ENCODE measurements around the gene TTN. TPM values are rescaled to one million over a fixed set of nuclear protein-coding genes. Genes with fewer than 3 reads are reported as not detected.

Gene TTN
- polyA plus RNA-seq, 1 experiment, result not detected

DNA sequence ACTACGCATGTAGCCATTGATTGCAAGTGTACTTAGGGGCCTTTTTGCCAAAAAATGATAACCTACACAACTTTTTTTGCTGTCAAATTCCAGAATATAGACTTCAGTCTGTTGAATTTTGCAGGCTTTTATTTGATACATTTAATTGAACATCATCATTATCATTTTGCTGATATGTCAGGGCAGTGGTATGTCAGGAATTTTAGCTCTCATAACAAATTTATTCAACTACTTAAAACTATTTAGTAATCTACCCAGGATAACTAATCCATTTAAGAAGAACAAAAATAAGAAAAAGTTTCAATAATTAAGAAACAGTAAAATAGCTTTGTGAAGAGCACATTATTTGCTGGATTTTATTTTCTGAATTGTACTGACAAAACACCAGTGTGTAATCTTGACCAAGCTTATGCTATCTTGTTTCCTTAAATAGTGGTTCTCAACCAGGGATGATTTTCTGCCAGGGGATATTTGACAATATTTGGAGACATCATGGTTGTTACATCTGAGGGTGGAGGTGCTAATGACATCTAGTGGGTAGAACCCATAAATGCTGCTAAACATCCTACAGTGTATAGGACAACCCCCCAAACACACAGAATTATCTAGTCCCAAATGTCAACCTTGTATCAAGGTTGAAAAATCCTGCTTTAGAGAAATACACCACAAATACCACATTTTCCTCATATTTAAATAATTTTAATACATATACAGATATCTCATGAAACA is 12.1 kb upstream of the TTN start:
- DNase-seq (ENCODE audit: low read depth), result no peak
- H3K36me3 ChIP-seq (ENCODE audit: control insufficient read depth, insufficient read depth, low read length), result no peaks in the 10 kb centered on the region
- no peak overlapping the region for H3K4me3 ChIP-seq (ENCODE audit: low read depth, low read length)
- TF ChIP-seq, protein P1, sequence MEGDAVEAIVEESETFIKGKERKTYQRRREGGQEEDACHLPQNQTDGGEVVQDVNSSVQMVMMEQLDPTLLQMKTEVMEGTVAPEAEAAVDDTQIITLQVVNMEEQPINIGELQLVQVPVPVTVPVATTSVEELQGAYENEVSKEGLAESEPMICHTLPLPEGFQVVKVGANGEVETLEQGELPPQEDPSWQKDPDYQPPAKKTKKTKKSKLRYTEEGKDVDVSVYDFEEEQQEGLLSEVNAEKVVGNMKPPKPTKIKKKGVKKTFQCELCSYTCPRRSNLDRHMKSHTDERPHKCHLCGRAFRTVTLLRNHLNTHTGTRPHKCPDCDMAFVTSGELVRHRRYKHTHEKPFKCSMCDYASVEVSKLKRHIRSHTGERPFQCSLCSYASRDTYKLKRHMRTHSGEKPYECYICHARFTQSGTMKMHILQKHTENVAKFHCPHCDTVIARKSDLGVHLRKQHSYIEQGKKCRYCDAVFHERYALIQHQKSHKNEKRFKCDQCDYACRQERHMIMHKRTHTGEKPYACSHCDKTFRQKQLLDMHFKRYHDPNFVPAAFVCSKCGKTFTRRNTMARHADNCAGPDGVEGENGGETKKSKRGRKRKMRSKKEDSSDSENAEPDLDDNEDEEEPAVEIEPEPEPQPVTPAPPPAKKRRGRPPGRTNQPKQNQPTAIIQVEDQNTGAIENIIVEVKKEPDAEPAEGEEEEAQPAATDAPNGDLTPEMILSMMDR (IDR thresholded peaks at IDR 0.05; ENCODE audit: insufficient read depth, low read depth, low read length), result no peak
- ChIA-PET POLR2A (no interaction called here), CTCF (interaction anchor here (0.9 to 1.0 kb wide), 2 partner anchors 15 to 94 kb away, joined by 3 to 4 read pairs; no protein-coding TSS in a partner anchor)
- H3K27me3 ChIP-seq (ENCODE audit: control insufficient read depth, insufficient read depth, low read length), result no peaks in the 10 kb centered on the region

DNA sequence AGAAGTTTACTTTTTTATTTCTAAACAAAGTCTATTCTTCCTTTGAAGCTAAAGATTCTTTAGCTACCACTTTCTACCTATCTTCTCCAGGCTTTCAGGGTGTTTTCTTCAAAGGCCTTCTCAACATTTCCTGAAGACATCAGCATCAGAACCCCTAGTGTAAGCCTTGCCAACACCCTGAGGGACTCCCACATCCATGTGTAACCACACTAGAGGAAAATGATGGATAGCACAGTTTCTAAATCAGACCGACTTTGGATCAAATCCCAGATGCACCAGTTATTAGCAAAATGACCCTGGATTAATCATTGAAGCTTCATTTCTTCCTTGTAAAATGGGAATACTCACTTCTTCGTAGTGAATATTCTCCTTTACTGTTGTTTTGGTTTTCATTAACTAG is 4.7 kb upstream of the TTN start:
- Histone ChIP-seq H3K36me3 (ENCODE audit: control insufficient read depth, insufficient read depth, low read length) (no peaks in the 10 kb centered on the region), H3K27me3 (ENCODE audit: control insufficient read depth, insufficient read depth, low read length) (no peaks in the 10 kb centered on the region), H3K4me3 (ENCODE audit: low read depth, low read length) (no peak overlapping the region)
- TF ChIP-seq, protein P1 (IDR thresholded peaks at IDR 0.05; ENCODE audit: insufficient read depth, low read depth, low read length), result no peak
- ChIA-PET POLR2A (no interaction called here), CTCF (interaction anchor here (1.2 kb wide), 2 partner anchors 15 to 16 kb away, joined by 4 read pairs; no protein-coding TSS in a partner anchor)
- no peak for DNase-seq (ENCODE audit: low read depth)

DNA sequence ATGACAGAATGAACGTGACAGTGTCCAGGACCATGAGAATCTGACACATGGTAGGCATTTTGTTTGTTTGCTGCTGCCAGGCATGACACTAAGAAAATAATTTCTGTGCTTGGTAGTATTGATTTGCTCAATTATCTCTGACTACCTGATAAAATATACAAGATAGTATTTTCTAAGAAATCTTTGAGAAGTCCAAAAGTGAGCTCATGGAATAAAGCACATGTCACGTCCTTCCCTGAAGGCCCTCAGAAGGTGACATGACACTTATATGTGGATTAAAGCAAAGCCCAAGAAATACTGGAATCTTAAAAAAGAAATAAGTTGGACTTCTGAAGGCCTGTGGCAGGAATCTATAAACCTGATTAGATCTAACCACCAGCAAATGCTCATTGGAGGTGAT is 3.8 kb upstream of the TTN start:
- TF ChIP-seq, protein P1 (IDR thresholded peaks at IDR 0.05; ENCODE audit: insufficient read depth, low read depth, low read length), result no peak
- Histone ChIP-seq H3K27me3 (ENCODE audit: control insufficient read depth, insufficient read depth, low read length) (no peaks in the 10 kb centered on the region), H3K4me3 (ENCODE audit: low read depth, low read length) (no peak overlapping the region), H3K36me3 (ENCODE audit: control insufficient read depth, insufficient read depth, low read length) (no peaks in the 10 kb centered on the region)
- DNase-seq (ENCODE audit: low read depth), result no peak
- ChIA-PET POLR2A (no interaction called here), CTCF (interaction anchor here (1.2 kb wide), 1 partner anchor 15 kb away, joined by 4 read pairs; no protein-coding TSS in a partner anchor)

DNA sequence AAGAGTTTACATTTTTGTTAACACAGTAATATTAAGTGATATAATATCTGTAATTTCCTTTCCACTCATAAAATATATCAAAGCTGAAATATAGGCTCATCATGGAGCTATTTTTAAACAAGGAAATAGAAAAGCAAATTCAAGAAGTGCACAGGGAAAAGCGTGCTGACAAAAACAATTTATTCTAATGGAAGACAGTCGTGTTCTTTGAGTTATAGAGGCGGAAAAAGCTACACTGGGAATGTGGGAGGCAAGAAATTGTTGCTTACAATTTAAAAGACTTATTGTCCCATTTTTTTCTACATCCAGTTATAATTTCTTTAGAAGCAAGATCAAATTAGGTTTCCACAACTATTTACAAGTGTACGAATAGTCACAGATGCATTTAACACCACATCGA is 3.2 kb upstream of the TTN start:
- CTCF ChIA-PET, result no interaction called here
- Histone ChIP-seq H3K27me3 (ENCODE audit: control insufficient read depth, insufficient read depth, low read length) (no peaks in the 10 kb centered on the region), H3K36me3 (ENCODE audit: control insufficient read depth, insufficient read depth, low read length) (no peaks in the 10 kb centered on the region), H3K4me3 (ENCODE audit: low read depth, low read length) (no peak overlapping the region)
- POLR2A ChIA-PET, result no interaction called here
- DNase-seq (ENCODE audit: low read depth), result no peak
- TF ChIP-seq, protein P1 (IDR thresholded peaks at IDR 0.05; ENCODE audit: insufficient read depth, low read depth, low read length), result no peak

DNA sequence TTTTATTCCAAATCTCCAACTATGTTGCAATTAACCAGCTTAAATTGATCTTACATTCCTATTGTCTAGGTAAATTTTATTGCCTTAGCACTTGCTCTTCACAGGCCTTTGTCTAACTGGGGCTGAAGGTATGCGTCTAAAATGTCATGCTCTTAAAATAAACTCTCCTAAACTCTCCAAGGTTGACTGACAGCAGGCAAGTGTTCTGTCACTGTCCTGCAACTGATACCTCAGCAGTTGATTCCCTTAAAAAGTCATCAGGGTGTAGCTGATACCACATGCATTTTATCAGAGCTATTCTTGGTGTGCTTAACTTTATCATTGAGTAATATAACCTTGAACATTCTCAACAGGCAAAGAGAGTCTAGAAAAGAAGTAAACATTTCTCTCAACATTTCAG is 680 bp downstream of the TTN start:
- Histone ChIP-seq H3K4me3 (ENCODE audit: low read depth, low read length) (no peak overlapping the region), H3K36me3 (ENCODE audit: control insufficient read depth, insufficient read depth, low read length) (no peaks in the 10 kb centered on the region), H3K27me3 (ENCODE audit: control insufficient read depth, insufficient read depth, low read length) (no peaks in the 10 kb centered on the region)
- POLR2A ChIA-PET, result no interaction called here
- CTCF ChIA-PET, result interaction anchor here (0.9 kb wide), 1 partner anchor 14 kb away, joined by 3 read pairs; no protein-coding TSS in a partner anchor
- no peak for DNase-seq (ENCODE audit: low read depth)
- TF ChIP-seq, protein P1 (IDR thresholded peaks at IDR 0.05; ENCODE audit: insufficient read depth, low read depth, low read length), result no peak

All from BJ (cell line).